Heart right ventricle (tissue), 16 donors: ENCODE results near the gene REN. TPM values are rescaled to one million over a fixed set of nuclear protein-coding genes. Genes with fewer than 3 reads are reported as not detected.

Experiments
- ATAC-seq, 8 donors: fragments of 200-7000 bp; cut with Tn5 transposase; one replicate each; pipeline ENCODE4 v1.9.1; 2020; ENCODE audit warnings: mild to moderate bottlenecking in 8 of 8, moderate library complexity in 8 of 8, moderate number of reproducible peaks in 1 of 8
- DNase-seq, 2 donors: peaks; one replicate each; pipeline ENCODE4 v3.0.0-alpha.2; 2020
- H3K27ac ChIP-seq, 10 donors: fragments of 200-600 bp; sonication (generic) in 2 of 10; one replicate each; pipeline versions ENCODE4 v1.5.0 to v1.8.0; 2020 to 2022; ENCODE audit warnings: mild to moderate bottlenecking in 3 of 10
- H3K27me3 ChIP-seq, 7 donors: fragments of 200-600 bp; one replicate each; pipeline ENCODE4 v1.8.0; 2021 to 2022; ENCODE audit warnings: mild to moderate bottlenecking in 2 of 7
- H3K36me3 ChIP-seq, 9 donors: fragments of 200-600 bp; sonication (generic) in 1 of 9; one replicate each; pipeline versions ENCODE4 v1.5.0 to v1.8.0; 2020 to 2022; ENCODE audit warnings: mild to moderate bottlenecking in 2 of 9
- H3K4me1 ChIP-seq, 9 donors: fragments of 200-600 bp; sonication (generic) in 1 of 9; one replicate each; pipeline versions ENCODE4 v1.5.0 to v1.8.0; 2020 to 2022; ENCODE audit warnings: mild to moderate bottlenecking in 4 of 9
- H3K4me3 ChIP-seq, 10 donors: fragments of 200-600 bp; sonication (generic) in 2 of 10; one replicate each; pipeline versions ENCODE4 v1.5.0 to v1.8.0; 2020 to 2022; ENCODE audit warnings: mild to moderate bottlenecking in 7 of 10, moderate library complexity in 2 of 10
- H3K9me3 ChIP-seq, 11 donors: fragments of 200-600 bp in 10 of 11; sonication (generic) in 2 of 11; one replicate each; pipeline versions ENCODE4 v1.5.0 to v1.8.0; 2013 to 2022; ENCODE audit warnings: mild to moderate bottlenecking in 2 of 11, control low read depth in 1 of 11, moderate library complexity in 1 of 11
- WGBS, 2 donors: extraction: QIAGEN DNeasy Blood & Tissue Kit; methylation state at CpG; one replicate each; pipeline ENCODE4 v1.1.7; 2013; ENCODE audit warnings: inconsistent platforms in 1 of 2; 5-methylcytosine and 5-hydroxymethylcytosine counted together
- intact Hi-C, 10 donors: fragments of 100-400 bp; cut with DNase I; formaldehyde crosslinking; loops; one replicate each; pipeline versions ENCODE4 v1.11.1 to v1.14.2; 2022
- polyA plus RNA-seq, 2 donors: library from polyadenylated mRNA; stranded (reverse); fragments of 200-250 nt; gene quantifications; one replicate each; pipeline ENCODE4 v1.2.3, GENCODE V29; 2013
- total RNA-seq, 10 donors: library from RNA; stranded (reverse); fragmentation: NEBNext Ultra II Directional in 3 of 10; extraction: Animal tissue kit (Norgen Biotek cat#: 25700) in 3 of 10; gene quantifications; one replicate each; pipeline versions ENCODE4 v1.2.1 to v1.2.4, GENCODE V29; 2021 to 2023
- TF ChIP-seq, protein P1 (sequence below), 9 donors: fragments of 200-600 bp; sonication (generic) in 2 of 9; IDR thresholded peaks; one replicate each; pipeline versions ENCODE4 v1.5.0 to v1.8.0; 2021 to 2022; ENCODE audit warnings: antibody characterized with exemption in 9 of 9, mild to moderate bottlenecking in 5 of 9, moderate library complexity in 1 of 9
- donor health status: Arrhythmogenic right ventricular cardiomyopathy.
- donor health status: ischemic (EF 13 %, LVEDD 7.1; RV severe dilation, severe dysfunction).
- donor health status: healthy with polysubstance abuse.
- donor health status: DM: no; HTN: yes; CAD: no.
- donor health status: DM: no; HTN: no; CAD: no.
- donor health status: ischemic (EF 25% LVEDD 6.9; RV normal size, moderate dysfunction).
- donor health status: ischemic (EF 25% LVEDD 5.7; RV mildly dilated, moderate dysfunction).
- donor health status: healthy.
- donor health status: DM: yes; HTN: yes; CAD: no.
- donor health status: Ischemic cardiomyopathy.
- donor health status: ischemic (EF 35%, LVEDD 5.7; RV mildly dilated, moderate dysfunction).
- donor health status: nonischemic (EF 11% LVEDD 7.7; RV severe dilation, severe dysfunction).
- donor health status: DM: yes; HTN: yes; CAD: no.
- donor health status: PGD.
- donor health status: ischemic (EF 29% LVEDD 5.4; RV normal size, mild dysfunction).
- donor health status: nonischemic (EF 23%, LVEDD 6.1; RV moderate dilation, normal function).

REN gene
- total and polyA plus RNA-seq, 12 donors: not detected

DNA sequence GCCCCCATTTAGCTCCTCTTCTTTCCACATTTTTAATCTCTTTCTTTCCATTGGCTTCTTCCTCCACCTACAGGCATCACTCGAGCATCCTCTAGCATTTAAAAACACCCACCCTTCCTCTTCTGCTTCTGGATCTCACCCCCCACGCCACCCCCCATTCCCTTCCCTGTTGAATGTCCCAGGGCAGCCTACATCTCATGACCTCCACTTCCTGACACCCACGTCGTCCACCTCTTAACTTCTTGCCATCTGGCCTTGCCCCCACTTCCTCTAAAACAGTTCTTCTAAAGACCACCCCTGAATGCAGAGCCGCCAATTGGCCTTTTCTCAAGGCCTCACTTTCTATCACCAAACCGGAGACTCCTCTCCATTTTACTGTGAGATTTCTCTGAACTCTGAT, 8.2 kb downstream of the REN start:
- TF ChIP-seq, protein P1, sequence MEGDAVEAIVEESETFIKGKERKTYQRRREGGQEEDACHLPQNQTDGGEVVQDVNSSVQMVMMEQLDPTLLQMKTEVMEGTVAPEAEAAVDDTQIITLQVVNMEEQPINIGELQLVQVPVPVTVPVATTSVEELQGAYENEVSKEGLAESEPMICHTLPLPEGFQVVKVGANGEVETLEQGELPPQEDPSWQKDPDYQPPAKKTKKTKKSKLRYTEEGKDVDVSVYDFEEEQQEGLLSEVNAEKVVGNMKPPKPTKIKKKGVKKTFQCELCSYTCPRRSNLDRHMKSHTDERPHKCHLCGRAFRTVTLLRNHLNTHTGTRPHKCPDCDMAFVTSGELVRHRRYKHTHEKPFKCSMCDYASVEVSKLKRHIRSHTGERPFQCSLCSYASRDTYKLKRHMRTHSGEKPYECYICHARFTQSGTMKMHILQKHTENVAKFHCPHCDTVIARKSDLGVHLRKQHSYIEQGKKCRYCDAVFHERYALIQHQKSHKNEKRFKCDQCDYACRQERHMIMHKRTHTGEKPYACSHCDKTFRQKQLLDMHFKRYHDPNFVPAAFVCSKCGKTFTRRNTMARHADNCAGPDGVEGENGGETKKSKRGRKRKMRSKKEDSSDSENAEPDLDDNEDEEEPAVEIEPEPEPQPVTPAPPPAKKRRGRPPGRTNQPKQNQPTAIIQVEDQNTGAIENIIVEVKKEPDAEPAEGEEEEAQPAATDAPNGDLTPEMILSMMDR (IDR thresholded peaks at IDR 0.05): no peak
- Histone ChIP-seq H3K36me3 (no peaks in the 10 kb centered on the region), H3K27me3 (peaks cover 0 to 22% (median 10%) of the 10 kb centered on the region in 7 donors), H3K27ac (no peak overlapping the region), H3K4me3 (no peak overlapping the region), H3K4me1 (peaks cover 0 to 6% (median 0%) of the 10 kb centered on the region in 9 donors), H3K9me3 (no peaks in the 10 kb centered on the region)
- intact Hi-C loops: no loop called here
- ATAC-seq: no peak
- no peak for DNase-seq
- 63 to 69% methylated on average over 6 of the region's 6 CpGs for WGBS, 2 donors

GRCh38 chr1:204155881-204156280, 10.3 kb downstream of the REN start:
- intact Hi-C loops: no loop called here
- 90 to 94% methylated on average over 10 of the region's 10 CpGs for WGBS, 2 donors
- TF ChIP-seq, protein P1 (IDR thresholded peaks at IDR 0.05): no peak
- H3K9me3 ChIP-seq: no peaks in the 10 kb centered on the region
- H3K27me3 ChIP-seq: peaks cover 0 to 23% (median 0%) of the 10 kb centered on the region in 7 donors
- H3K27ac ChIP-seq: no peak overlapping the region
- no peak overlapping the region for H3K4me3 ChIP-seq
- DNase-seq: no peak
- no peaks in the 10 kb centered on the region for H3K36me3 ChIP-seq
- peaks cover 0 to 19% (median 10%) of the 10 kb centered on the region in 9 donors for H3K4me1 ChIP-seq
- ATAC-seq: no peak

DNA sequence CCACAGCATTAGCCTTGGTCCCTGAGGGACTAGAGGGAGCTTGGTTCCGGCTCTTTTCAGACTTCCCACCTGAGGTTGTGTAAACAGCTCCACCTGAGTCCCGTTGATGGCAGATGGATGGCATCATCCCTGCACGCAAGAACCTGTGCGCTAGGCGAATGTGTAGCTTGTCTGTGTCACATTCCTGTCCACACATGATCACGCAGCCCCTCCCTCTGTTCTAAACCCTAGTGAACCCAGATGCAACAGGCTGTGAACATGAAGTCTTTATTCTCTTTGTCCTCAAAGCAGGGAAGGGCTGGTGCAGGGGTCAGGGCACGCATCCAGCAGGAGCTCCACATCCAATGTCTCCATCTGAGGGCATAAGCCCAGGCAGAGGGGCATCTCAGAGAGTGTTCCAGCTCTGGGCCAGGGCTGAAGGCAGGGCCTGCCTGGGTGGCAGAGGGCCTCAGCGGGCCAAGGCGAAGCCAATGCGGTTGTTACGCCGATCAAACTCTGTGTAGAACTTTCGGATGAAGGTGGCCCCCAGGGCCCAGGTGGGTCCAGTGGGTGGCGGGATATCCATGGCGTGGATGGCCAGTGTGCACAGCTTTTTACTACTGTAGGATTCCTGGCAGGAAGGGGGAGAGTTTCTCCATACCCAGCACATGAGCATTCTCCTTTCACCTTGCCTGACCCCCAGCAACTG, 11.4 kb downstream of the REN start:
- TF ChIP-seq, protein P1 (IDR thresholded peaks at IDR 0.05): no peak

DNA sequence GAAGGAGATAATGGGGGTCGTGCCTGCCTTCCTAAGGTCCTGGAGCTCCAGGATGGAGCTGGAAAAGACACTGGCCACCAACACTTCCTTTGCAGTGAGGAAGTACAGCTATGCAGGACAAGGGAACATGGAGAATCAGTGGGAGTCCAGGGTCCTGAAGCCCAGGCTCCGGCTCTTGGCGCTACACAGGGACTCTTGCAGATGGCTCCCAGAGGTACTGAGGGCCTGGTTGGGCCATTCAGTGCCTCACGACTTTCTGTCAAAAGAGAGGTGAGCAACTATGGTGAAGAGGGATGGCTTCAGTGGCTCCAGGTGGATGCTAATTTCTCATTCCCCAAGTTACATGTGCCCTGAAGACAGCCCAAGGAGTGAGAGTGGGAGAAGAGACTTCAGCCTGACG, 12.5 kb downstream of the REN start:
- no peak for ATAC-seq

More for the DNA sequence above, 11.4 kb downstream of the REN start:
- Histone ChIP-seq H3K4me3 (no peak overlapping the region), H3K27ac (no peak overlapping the region), H3K9me3 (no peaks in the 10 kb centered on the region), H3K27me3 (peaks cover 0 to 27% (median 0%) of the 10 kb centered on the region in 7 donors), H3K4me1 (peaks cover 0 to 24% (median 10%) of the 10 kb centered on the region in 9 donors), H3K36me3 (no peaks in the 10 kb centered on the region)
- WGBS, 2 donors: 92% methylated on average over 15 of the region's 15 CpGs
- ATAC-seq (no peak), DNase-seq (no peak)
- intact Hi-C loops: no loop called here

More for the DNA sequence above, 12.5 kb downstream of the REN start:
- H3K9me3 ChIP-seq: no peaks in the 10 kb centered on the region
- no peak overlapping the region for H3K27ac ChIP-seq
- no peaks in the 10 kb centered on the region for H3K36me3 ChIP-seq
- peaks cover 0 to 27% (median 0%) of the 10 kb centered on the region in 7 donors for H3K27me3 ChIP-seq
- TF ChIP-seq, protein P1 (IDR thresholded peaks at IDR 0.05): no peak
- DNase-seq: no peak
- WGBS, 2 donors: 91 to 92% methylated on average over 5 of the region's 5 CpGs
- intact Hi-C loops: no loop called here
- H3K4me3 ChIP-seq: no peak overlapping the region
- peaks cover 0 to 24% (median 10%) of the 10 kb centered on the region in 9 donors for H3K4me1 ChIP-seq
